Neural progenitor cell (in vitro differentiated cells): Measurements from ENCODE around the gene CEACAM3.

Experiments used
- CTCF ChIP-seq: fragments of 200-600 bp; sonication (generic); IDR thresholded peaks from 2 replicates; pipeline ENCODE4 v1.5.1; 2017; ENCODE audit warnings: antibody characterized with exemption, mild to moderate bottlenecking
- EZH2phosphoT487 ChIP-seq: fragments of 200-600 bp; sonication (generic); IDR thresholded peaks from 2 replicates; pipeline ENCODE4 v1.6.1; 2017; ENCODE audit warnings: antibody characterized with exemption

- TF ChIP-seq CTCF, result no peak
- no peak for TF ChIP-seq EZH2phosphoT487
Measured at GRCh38 chr19:41844601-41845000, 48.2 kb downstream of the CEACAM3 start, which contains the start of gene LYPD4.
